HG02852 (cell line): ENCODE measurements around the gene TEX47.

Experiments used
- ATAC-seq: cut with Tn5 transposase; IDR thresholded peaks from one replicate; pipeline ENCODE4 v1.9.1; 2021; ENCODE audit warnings: mild to moderate bottlenecking, moderate library complexity; ENCODE audit not compliant: unreplicated experiment

The TEX47 gene

DNA sequence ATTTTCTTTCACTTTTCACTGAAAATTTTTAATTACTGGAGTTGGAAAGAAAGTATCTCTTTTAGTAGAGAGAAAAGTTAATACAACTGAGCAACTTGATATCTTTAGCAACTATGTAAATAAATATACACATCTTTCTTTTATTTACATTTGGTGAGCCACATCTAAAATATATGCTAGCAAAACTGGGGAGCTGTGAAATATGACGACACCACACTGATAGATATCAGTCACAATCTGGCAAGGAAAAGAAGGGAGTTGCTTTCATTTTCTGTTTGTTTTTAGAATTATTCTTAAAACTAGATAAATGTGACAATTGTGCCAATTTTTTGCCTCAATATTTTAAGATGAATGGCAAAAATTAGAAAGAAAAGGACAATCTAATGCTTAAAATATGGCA is 38.7 kb downstream of the TEX47 start:
- ATAC-seq: no peak

DNA sequence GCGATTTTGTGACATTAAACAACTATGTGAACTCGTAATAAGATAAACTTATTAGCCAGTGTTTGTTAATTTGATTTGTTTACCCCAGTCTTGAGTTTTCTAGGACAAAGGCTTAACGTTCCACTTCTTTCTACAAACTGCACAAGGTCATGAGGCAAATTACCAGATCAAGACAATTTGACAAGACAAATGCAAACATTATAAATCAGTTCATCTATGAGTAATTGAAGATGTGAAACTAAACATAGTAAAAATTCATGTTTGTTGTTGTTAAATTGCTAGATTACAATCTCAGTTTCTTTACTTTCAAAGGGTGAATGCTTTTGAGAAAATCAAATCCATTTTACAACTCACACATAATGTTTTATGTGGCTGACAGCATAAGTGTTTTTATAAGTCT is 49.4 kb downstream of the TEX47 start:
- no peak for ATAC-seq
